ENCODE measurements around the gene MOB1A.

MOB1A gene

GRCh38 chr2:74107071-74107470 is 71.6 kb downstream of the MOB1A start:
- Histone ChIP-seq H3K27ac (ENCODE audit: low read depth in 2 of 2, low read length in 2 of 2) (no peak overlapping the region), H3K4me3 (ENCODE audit: low read length in 2 of 2) (no peak overlapping the region), H3K9ac (ENCODE audit: low read depth in 1 of 2, low read length in 2 of 2) (no peak overlapping the region), H3K27me3 (ENCODE audit: control insufficient read depth in 2 of 2, insufficient read depth in 2 of 2, low read length in 2 of 2) (no peaks in the 10 kb centered on the region), H3K36me3 (ENCODE audit: control insufficient read depth in 2 of 2, insufficient read depth in 2 of 2, low read length in 2 of 2) (peaks cover 9% of the 10 kb centered on the region in 2 donors), H3K4me1 (ENCODE audit: control insufficient read depth in 2 of 2, insufficient read depth in 2 of 2, low read length in 2 of 2) (no peaks in the 10 kb centered on the region), H3K9me3 (ENCODE audit: control insufficient read depth in 2 of 2, low read length in 2 of 2) (no peaks in the 10 kb centered on the region)

- Histone ChIP-seq H3K4me1 (ENCODE audit: control insufficient read depth in 2 of 2, insufficient read depth in 2 of 2, low read length in 2 of 2) (no peaks in the 10 kb centered on the region), H3K9ac (ENCODE audit: low read depth in 1 of 2, low read length in 2 of 2) (no peak overlapping the region), H3K27me3 (ENCODE audit: control insufficient read depth in 2 of 2, insufficient read depth in 2 of 2, low read length in 2 of 2) (no peaks in the 10 kb centered on the region), H3K27ac (ENCODE audit: low read depth in 2 of 2, low read length in 2 of 2) (no peak overlapping the region), H3K9me3 (ENCODE audit: control insufficient read depth in 2 of 2, low read length in 2 of 2) (no peaks in the 10 kb centered on the region), H3K36me3 (ENCODE audit: control insufficient read depth in 2 of 2, insufficient read depth in 2 of 2, low read length in 2 of 2) (peaks cover 23 to 25% of the 10 kb centered on the region in 2 donors), H3K4me3 (ENCODE audit: low read length in 2 of 2) (no peak overlapping the region)
Measured at GRCh38 chr2:74105413-74105812, 73.3 kb downstream of the MOB1A start.

GRCh38 chr2:74104839-74105238 is 73.8 kb downstream of the MOB1A start:
- Histone ChIP-seq H3K4me1 (ENCODE audit: control insufficient read depth in 2 of 2, insufficient read depth in 2 of 2, low read length in 2 of 2) (no peaks in the 10 kb centered on the region), H3K4me3 (ENCODE audit: low read length in 2 of 2) (no peak overlapping the region), H3K9me3 (ENCODE audit: control insufficient read depth in 2 of 2, low read length in 2 of 2) (no peaks in the 10 kb centered on the region), H3K36me3 (ENCODE audit: control insufficient read depth in 2 of 2, insufficient read depth in 2 of 2, low read length in 2 of 2) (peaks cover 29 to 31% of the 10 kb centered on the region in 2 donors), H3K27ac (ENCODE audit: low read depth in 2 of 2, low read length in 2 of 2) (no peak overlapping the region), H3K9ac (ENCODE audit: low read depth in 1 of 2, low read length in 2 of 2) (no peak overlapping the region), H3K27me3 (ENCODE audit: control insufficient read depth in 2 of 2, insufficient read depth in 2 of 2, low read length in 2 of 2) (no peaks in the 10 kb centered on the region)

GRCh38 chr2:74103763-74104162 is 74.9 kb downstream of the MOB1A start:
- Histone ChIP-seq H3K4me1 (ENCODE audit: control insufficient read depth in 2 of 2, insufficient read depth in 2 of 2, low read length in 2 of 2) (no peaks in the 10 kb centered on the region), H3K27ac (ENCODE audit: low read depth in 2 of 2, low read length in 2 of 2) (no peak overlapping the region), H3K27me3 (ENCODE audit: control insufficient read depth in 2 of 2, insufficient read depth in 2 of 2, low read length in 2 of 2) (no peaks in the 10 kb centered on the region), H3K4me3 (ENCODE audit: low read length in 2 of 2) (no peak overlapping the region), H3K9me3 (ENCODE audit: control insufficient read depth in 2 of 2, low read length in 2 of 2) (no peaks in the 10 kb centered on the region), H3K36me3 (ENCODE audit: control insufficient read depth in 2 of 2, insufficient read depth in 2 of 2, low read length in 2 of 2) (peaks cover 39 to 41% of the 10 kb centered on the region in 2 donors), H3K9ac (ENCODE audit: low read depth in 1 of 2, low read length in 2 of 2) (no peak overlapping the region)
